PFSK-1 (cell line): Measurements from ENCODE around the gene CNTN5.

Source experiments
- FOXP2 ChIP-seq: optimal IDR thresholded peaks from 2 replicates; pipeline ENCODE3; 2011; ENCODE audit warnings: borderline replicate concordance, control low read depth, inconsistent platforms; ENCODE audit not compliant: insufficient read depth; ENCODE audit errors: extremely low read length, extremely low read depth
- POLR2AphosphoS5 ChIP-seq: IDR thresholded peaks from 2 replicates; pipeline ENCODE4 v1.6.1; 2012; ENCODE audit warnings: low read depth, mild to moderate bottlenecking, control low read depth, low read length, moderate library complexity
- REST ChIP-seq, 2 experiments: IDR thresholded peaks; 2 replicates each; pipeline versions ENCODE4 v1.6.1 to v1.8.0; 2011 to 2012; ENCODE audit warnings: low read depth in 2 of 2, low read length in 2 of 2, control low read depth in 1 of 2, inconsistent platforms in 1 of 2, mild to moderate bottlenecking in 1 of 2, moderate library complexity in 1 of 2; ENCODE audit not compliant: insufficient read depth in 1 of 2
- SIN3A ChIP-seq: IDR thresholded peaks from 2 replicates; pipeline ENCODE4 v1.6.1; 2012; ENCODE audit warnings: mild to moderate bottlenecking, low read length, moderate library complexity, borderline replicate concordance; ENCODE audit not compliant: insufficient read depth
- TAF1 ChIP-seq: IDR thresholded peaks from 2 replicates; pipeline ENCODE4 v1.6.1; 2012; ENCODE audit warnings: low read length, control low read depth, borderline replicate concordance; ENCODE audit not compliant: insufficient read depth

Gene CNTN5

GRCh38 chr11:100182350-100182749, 1161.6 kb downstream of the CNTN5 start:
- TF ChIP-seq FOXP2 = no peak
- no peak for TF ChIP-seq REST (IDR thresholded peaks at IDR 0.05; ENCODE audit: insufficient read depth in 1 of 2, low read depth in 2 of 2, low read length in 2 of 2)
- no peak for TF ChIP-seq POLR2AphosphoS5
- no peak for TF ChIP-seq TAF1
- TF ChIP-seq SIN3A = no peak

- TF ChIP-seq FOXP2 (no peak), SIN3A (no peak), REST (IDR thresholded peaks at IDR 0.05; ENCODE audit: insufficient read depth in 1 of 2, low read depth in 2 of 2, low read length in 2 of 2) (no peak), TAF1 (no peak), POLR2AphosphoS5 (no peak)
Observed at GRCh38 chr11:100182927-100183326, 1162.2 kb downstream of the CNTN5 start.

- no peak for TF ChIP-seq POLR2AphosphoS5
- TF ChIP-seq REST (IDR thresholded peaks at IDR 0.05; ENCODE audit: insufficient read depth in 1 of 2, low read depth in 2 of 2, low read length in 2 of 2) = no peak
- no peak for TF ChIP-seq FOXP2
- TF ChIP-seq SIN3A = no peak
- no peak for TF ChIP-seq TAF1
Observed at GRCh38 chr11:100185588-100185987, 1164.8 kb downstream of the CNTN5 start.

- no peak for TF ChIP-seq POLR2AphosphoS5
- TF ChIP-seq TAF1 = no peak
- TF ChIP-seq FOXP2 = no peak
- TF ChIP-seq REST (IDR thresholded peaks at IDR 0.05; ENCODE audit: insufficient read depth in 1 of 2, low read depth in 2 of 2, low read length in 2 of 2) = no peak
- TF ChIP-seq SIN3A = no peak
Observed at GRCh38 chr11:100188137-100188783, 1167.5 kb downstream of the CNTN5 start.
